GM23338 (cell line): Measurements from ENCODE around the gene CLEC4G. TPM values are rescaled to one million over a fixed set of nuclear protein-coding genes. Genes with fewer than 3 reads are reported as not detected.

ENCODE experiments used
- CREB1 ChIP-seq: fragments of 250-450 bp; sonication (Bioruptor Pico); IDR thresholded peaks from 2 replicates; pipeline ENCODE4 v1.5.0; 2020; ENCODE audit warnings: low read depth, mild to moderate bottlenecking, moderate library complexity
- ETS1 ChIP-seq: IDR thresholded peaks from 2 replicates; pipeline ENCODE4 v1.6.1; 2016; ENCODE audit warnings: antibody characterized with exemption
- EZH2 ChIP-seq: fragments of 200-600 bp; sonication (generic); IDR thresholded peaks from one replicate; pipeline ENCODE4 v1.8.0; 2017; ENCODE audit warnings: antibody characterized with exemption, mild to moderate bottlenecking, low read depth; ENCODE audit not compliant: unreplicated experiment
- EZH2phosphoT487 ChIP-seq: fragments of 200-600 bp; sonication (generic); IDR thresholded peaks from one replicate; pipeline ENCODE4 v1.8.1; 2018; ENCODE audit warnings: antibody characterized with exemption; ENCODE audit not compliant: unreplicated experiment
- JUNB ChIP-seq: IDR thresholded peaks from one replicate; pipeline ENCODE4 v1.6.1; 2016; ENCODE audit warnings: antibody characterized with exemption; ENCODE audit not compliant: unreplicated experiment
- NANOG ChIP-seq: IDR thresholded peaks from 2 replicates; pipeline ENCODE4 v1.6.1; 2016; ENCODE audit warnings: antibody characterized with exemption, borderline replicate concordance
- POLR2AphosphoS5 ChIP-seq: IDR thresholded peaks from 2 replicates; pipeline ENCODE4 v1.6.1; 2016; ENCODE audit warnings: antibody characterized with exemption, low read depth
- REST ChIP-seq: IDR thresholded peaks from one replicate; pipeline ENCODE4 v1.6.1; 2018; ENCODE audit warnings: antibody characterized with exemption; ENCODE audit not compliant: unreplicated experiment
- STAT1 ChIP-seq: IDR thresholded peaks from one replicate; pipeline ENCODE4 v1.6.1; 2016; ENCODE audit warnings: antibody characterized with exemption; ENCODE audit not compliant: unreplicated experiment
- ZNF114 ChIP-seq: fragments of 250-450 bp; sonication (Bioruptor Pico); IDR thresholded peaks from 2 replicates; pipeline ENCODE4 v1.5.0; 2020; ENCODE audit warnings: mild to moderate bottlenecking, moderate library complexity
- ZNF331 ChIP-seq: fragments of 250-450 bp; sonication (Bioruptor Pico); IDR thresholded peaks from 2 replicates; pipeline ENCODE4 v1.5.0; 2020; ENCODE audit warnings: low read depth, mild to moderate bottlenecking, moderate library complexity
- ZNF462 ChIP-seq: fragments of 250-450 bp; sonication (Bioruptor Pico); IDR thresholded peaks from 2 replicates; pipeline ENCODE4 v1.5.0; 2020; ENCODE audit warnings: mild to moderate bottlenecking, moderate library complexity
- polyA plus RNA-seq: library from polyadenylated mRNA; unstranded; fragments of >200 nt; fragmentation: Nextera tagmentation; extraction: Ambion mirVana; gene quantifications from 2 replicates; pipeline ENCODE4 v1.2.1, GENCODE V29; 2016
- total RNA-seq: library from RNA; depleted of rRNA; stranded (reverse); fragments of >200 nt; shearing (Covaris generic); gene quantifications from 2 replicates; pipeline ENCODE4 v1.2.3, GENCODE V29; 2014

CLEC4G gene
- total and polyA plus RNA-seq, 2 experiments from 2014 or later, result 0.52 to 0.65 TPM

- TF ChIP-seq ZNF462 (CRISPR knock-in tag), result no peak
- no peak for TF ChIP-seq ETS1
- TF ChIP-seq NANOG, result no peak
- no peak for TF ChIP-seq POLR2AphosphoS5
- no peak for TF ChIP-seq EZH2
- TF ChIP-seq REST, result no peak
- no peak for TF ChIP-seq CREB1 (CRISPR knock-in tag)
- no peak for TF ChIP-seq ZNF331 (CRISPR knock-in tag)
- TF ChIP-seq JUNB, result no peak
- TF ChIP-seq STAT1, result no peak
- TF ChIP-seq EZH2phosphoT487, result no peak
- TF ChIP-seq ZNF114, result no peak
Observed at GRCh38 chr19:7701654-7702457, 30.1 kb downstream of the CLEC4G start, which contains the start of gene FCER2 (continued).
